HCT116 (cell line): Measurements from ENCODE around the gene KCNE1. TPM values are rescaled to one million over a fixed set of nuclear protein-coding genes. Genes with fewer than 3 reads are reported as not detected.

Experiments used
- ATAC-seq: fragments of 200-7000 bp; cut with Tn5 transposase; 2 replicates; pipeline ENCODE4 v1.9.1; 2020; ENCODE audit warnings: mild to moderate bottlenecking, moderate library complexity
- BruUV-seq: library from RNA; stranded (reverse); fragments of 400-500 nt; replicated peaks from 2 replicates; lab custom pipeline; 2021; lab: Mats Ljungman, UMichigan
- CTCF ChIA-PET: fragments of 300-600 bp; sonication (Branson Sonifier 250); formaldehyde crosslinking; loops from one replicate; lab custom pipeline; 2021; ENCODE audit warnings: antibody characterized with exemption; lab: Charles Lee
- POLR2A ChIA-PET: fragments of 300-600, 350-600 bp; sonication (Branson Sonifier 250); formaldehyde crosslinking; loops from one replicate; lab custom pipeline; 2021; ENCODE audit warnings: antibody characterized with exemption; lab: Charles Lee
- RAD21 ChIA-PET, 2 experiments: fragments of 300-600 bp; sonication (Branson Sonifier 250); formaldehyde crosslinking; loops; one replicate each; lab custom pipeline; 2023; ENCODE audit warnings: low total read pairs in 2 of 2; ENCODE audit not compliant: uncharacterized antibody in 2 of 2, unreplicated experiment in 2 of 2, low non-redundant PET in 1 of 2; lab: Charles Lee
- DNase-seq: peaks from one replicate; pipeline ENCODE4 v3.0.0-alpha.2; 2010; ENCODE audit warnings: low read depth, low spot score
- H2AFZ ChIP-seq: fragments of 200-600 bp; shearing (Covaris generic), sonication (generic); 2 replicates; pipeline ENCODE4 v1.6.1; 2017; ENCODE audit warnings: low read depth, mixed run types, mixed read lengths, antibody characterized with exemption, low read length; ENCODE audit not compliant: poor library complexity, severe bottlenecking
- H3K27ac ChIP-seq: 2 replicates; pipeline ENCODE4 v1.5.1; 2012; ENCODE audit warnings: low read depth, low read length
- H3K27me3 ChIP-seq: fragments of 200-600 bp; sonication (generic); 2 replicates; pipeline ENCODE4 v1.6.1; 2016; ENCODE audit warnings: mixed run types, low read length, mixed read lengths; ENCODE audit not compliant: insufficient read depth
- H3K36me3 ChIP-seq, 2 experiments: fragments of 200-500 bp in 1 of 2; fragments of 200-600 bp in 1 of 2; sonication (Bioruptor generic) in 1 of 2; sonication (generic) in 1 of 2; 2 replicates each; pipeline versions ENCODE4 v1.5.1 to v1.6.1; 2014 to 2016; ENCODE audit warnings: low read length in 2 of 2, inconsistent platforms in 1 of 2, mixed read lengths in 1 of 2, mixed run types in 1 of 2; ENCODE audit not compliant: insufficient read depth in 2 of 2, control insufficient read depth in 1 of 2
- H3K4me1 ChIP-seq, 2 experiments: fragments of 200-600 bp in 1 of 2; sonication (generic) in 1 of 2; 2 replicates each; pipeline versions ENCODE4 v1.5.1 to v1.6.1; 2012 to 2017; ENCODE audit warnings: low read length in 2 of 2, inconsistent platforms in 1 of 2, mild to moderate bottlenecking in 1 of 2, mixed read lengths in 1 of 2, mixed run types in 1 of 2, moderate library complexity in 1 of 2; ENCODE audit not compliant: insufficient read depth in 2 of 2, control insufficient read depth in 1 of 2
- H3K4me2 ChIP-seq: fragments of 200-600 bp; sonication (generic); 2 replicates; pipeline ENCODE4 v1.6.1; 2017; ENCODE audit warnings: mixed run types, low read length, mixed read lengths
- H3K4me3 ChIP-seq, 2 experiments: fragments of 200-600 bp in 1 of 2; sonication (generic) in 1 of 2; replicated peaks in 1 of 2; 2 replicates each; pipeline ENCODE4 v1.5.1; 2011 to 2016; ENCODE audit warnings: low read length in 2 of 2, control low read depth in 1 of 2, low read depth in 1 of 2, mild to moderate bottlenecking in 1 of 2, mixed read lengths in 1 of 2, mixed run types in 1 of 2
- H3K79me2 ChIP-seq: fragments of 200-600 bp; sonication (generic); 2 replicates; pipeline ENCODE4 v1.6.1; 2017; ENCODE audit warnings: mild to moderate bottlenecking, mixed run types, low read length, moderate library complexity, mixed read lengths; ENCODE audit not compliant: insufficient read depth
- H3K9ac ChIP-seq: fragments of 200-600 bp; sonication (generic); 2 replicates; pipeline ENCODE4 v1.6.1; 2016; ENCODE audit warnings: low read length, mixed read lengths
- H3K9me2 ChIP-seq: fragments of 200-600 bp; sonication (generic), shearing (Covaris generic); 2 replicates; pipeline ENCODE4 v1.6.1; 2017; ENCODE audit warnings: mixed run types, mild to moderate bottlenecking, moderate library complexity; ENCODE audit not compliant: insufficient read depth
- H3K9me3 ChIP-seq, 2 experiments: fragments of 200-500 bp in 1 of 2; fragments of 200-600 bp in 1 of 2; sonication (Bioruptor generic) in 1 of 2; sonication (generic) in 1 of 2; 2 replicates each; pipeline ENCODE4 v1.6.1; 2014 to 2017; ENCODE audit warnings: low read length in 2 of 2, mixed read lengths in 2 of 2, inconsistent platforms in 1 of 2, low read depth in 1 of 2, mild to moderate bottlenecking in 1 of 2, mixed run types in 1 of 2, moderate library complexity in 1 of 2; ENCODE audit not compliant: control insufficient read depth in 1 of 2, insufficient read depth in 1 of 2
- H4K20me1 ChIP-seq: fragments of 200-600 bp; sonication (generic), shearing (Covaris generic); 2 replicates; pipeline ENCODE4 v1.6.1; 2017; ENCODE audit warnings: mixed run types, mild to moderate bottlenecking, moderate library complexity; ENCODE audit not compliant: insufficient read depth
- RAD21 ChIP-seq: IDR thresholded peaks from 2 replicates; pipeline ENCODE4 v1.6.1; 2012; ENCODE audit warnings: low read depth, mild to moderate bottlenecking
- SIN3A ChIP-seq: IDR thresholded peaks from 2 replicates; pipeline ENCODE4 v1.6.1; 2012; ENCODE audit warnings: low read depth
- SRF ChIP-seq: IDR thresholded peaks from 2 replicates; pipeline ENCODE4 v1.6.1; 2012; ENCODE audit warnings: low read depth
- ZFX ChIP-seq: fragments of 450-650 bp; IDR thresholded peaks from 2 replicates; pipeline ENCODE4 v1.6.1; 2017
- ZNF274 ChIP-seq: fragments of 200-500 bp; sonication (Bioruptor generic); IDR thresholded peaks from 2 replicates; pipeline ENCODE4 v1.6.1; 2014; ENCODE audit warnings: mild to moderate bottlenecking, low read depth, low read length, inconsistent platforms
- intact Hi-C: fragments of 100-400 bp; cut with micrococcal nuclease; formaldehyde crosslinking; loops from 2 replicates; pipeline ENCODE4 v1.10.0; 2022
- total RNA-seq: library from RNA; stranded (reverse); gene quantifications from one replicate; pipeline ENCODE4 v1.2.1, GENCODE V29; 2021; ENCODE audit not compliant: unreplicated experiment
- TF ChIP-seq, protein P1 (sequence below): IDR thresholded peaks from 2 replicates; pipeline ENCODE4 v1.6.1; 2012
- TF ChIP-seq, protein P2 (sequence below): IDR thresholded peaks from 2 replicates; pipeline ENCODE4 v1.6.1; 2011; ENCODE audit warnings: mild to moderate bottlenecking, low read length, moderate library complexity; ENCODE audit not compliant: insufficient replicate concordance; ENCODE audit errors: extremely low read depth
- TF ChIP-seq, protein P3 (sequence below): IDR thresholded peaks from 2 replicates; pipeline ENCODE4 v1.6.1; 2012
- TF ChIP-seq, protein P4 (sequence below), 3 experiments: fragments of 200-600 bp in 1 of 3; sonication (generic) in 1 of 3; IDR thresholded peaks in 2 of 3; conservative IDR thresholded peaks in 1 of 3; 2 replicates each; pipeline ENCODE4 v1.5.1; 2012 to 2017; ENCODE audit warnings: low read depth in 2 of 3, low read length in 2 of 3, antibody characterized with exemption in 1 of 3, borderline replicate concordance in 1 of 3, control low read depth in 1 of 3, mild to moderate bottlenecking in 1 of 3, mixed read lengths in 1 of 3, mixed run types in 1 of 3, moderate library complexity in 1 of 3; ENCODE audit not compliant: insufficient read depth in 1 of 3

KCNE1 gene
- total RNA-seq, 1 experiment from 2014 or later: not detected

DNA sequence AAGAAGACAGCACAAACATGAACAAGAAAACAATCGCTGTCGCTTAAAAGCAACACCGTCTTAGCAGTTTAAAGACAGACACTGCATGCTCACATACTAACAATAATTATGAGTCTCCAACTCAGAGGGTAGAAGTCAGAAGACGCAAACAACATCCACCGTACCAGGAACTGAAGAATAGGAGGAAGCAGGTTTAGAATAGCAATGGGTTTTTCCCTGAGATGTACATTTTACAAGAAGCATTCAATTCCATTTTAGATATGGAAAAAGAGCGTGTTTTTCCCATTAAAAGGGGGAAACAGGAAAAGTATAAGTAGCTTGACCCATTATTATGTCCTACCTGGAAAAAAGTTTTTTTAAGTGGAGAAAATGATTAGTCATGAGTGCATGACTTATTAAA lies 34.5 kb upstream of the KCNE1 start:
- no peak overlapping the region for H3K4me2 ChIP-seq
- H3K27me3 ChIP-seq: no peaks in the 10 kb centered on the region
- DNase-seq: no peak
- no peaks in the 10 kb centered on the region for H3K9me3 ChIP-seq
- H3K9ac ChIP-seq: no peak overlapping the region
- RAD21 ChIA-PET: no interaction called here
- CTCF ChIA-PET: no interaction called here
- no peaks in the 10 kb centered on the region for H3K9me2 ChIP-seq
- no peaks in the 10 kb centered on the region for H3K36me3 ChIP-seq
- no peaks in the 10 kb centered on the region for H4K20me1 ChIP-seq
- POLR2A ChIA-PET: no interaction called here
- H3K79me2 ChIP-seq: no peaks in the 10 kb centered on the region
- H3K4me1 ChIP-seq: peaks cover 17 to 31% of the 10 kb centered on the region in 2 experiments
- intact Hi-C loops: no loop called here
- TF ChIP-seq, protein P1, sequence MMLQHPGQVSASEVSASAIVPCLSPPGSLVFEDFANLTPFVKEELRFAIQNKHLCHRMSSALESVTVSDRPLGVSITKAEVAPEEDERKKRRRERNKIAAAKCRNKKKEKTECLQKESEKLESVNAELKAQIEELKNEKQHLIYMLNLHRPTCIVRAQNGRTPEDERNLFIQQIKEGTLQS: no peak
- TF ChIP-seq, protein P2, sequence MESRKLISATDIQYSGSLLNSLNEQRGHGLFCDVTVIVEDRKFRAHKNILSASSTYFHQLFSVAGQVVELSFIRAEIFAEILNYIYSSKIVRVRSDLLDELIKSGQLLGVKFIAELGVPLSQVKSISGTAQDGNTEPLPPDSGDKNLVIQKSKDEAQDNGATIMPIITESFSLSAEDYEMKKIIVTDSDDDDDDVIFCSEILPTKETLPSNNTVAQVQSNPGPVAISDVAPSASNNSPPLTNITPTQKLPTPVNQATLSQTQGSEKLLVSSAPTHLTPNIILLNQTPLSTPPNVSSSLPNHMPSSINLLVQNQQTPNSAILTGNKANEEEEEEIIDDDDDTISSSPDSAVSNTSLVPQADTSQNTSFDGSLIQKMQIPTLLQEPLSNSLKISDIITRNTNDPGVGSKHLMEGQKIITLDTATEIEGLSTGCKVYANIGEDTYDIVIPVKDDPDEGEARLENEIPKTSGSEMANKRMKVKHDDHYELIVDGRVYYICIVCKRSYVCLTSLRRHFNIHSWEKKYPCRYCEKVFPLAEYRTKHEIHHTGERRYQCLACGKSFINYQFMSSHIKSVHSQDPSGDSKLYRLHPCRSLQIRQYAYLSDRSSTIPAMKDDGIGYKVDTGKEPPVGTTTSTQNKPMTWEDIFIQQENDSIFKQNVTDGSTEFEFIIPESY: no peak
- TF ChIP-seq, protein P3, sequence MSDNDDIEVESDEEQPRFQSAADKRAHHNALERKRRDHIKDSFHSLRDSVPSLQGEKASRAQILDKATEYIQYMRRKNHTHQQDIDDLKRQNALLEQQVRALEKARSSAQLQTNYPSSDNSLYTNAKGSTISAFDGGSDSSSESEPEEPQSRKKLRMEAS: no peak
- TF ChIP-seq RAD21 (no peak), SRF (no peak), ZFX (no peak), SIN3A (no peak), ZNF274 (no peak)
- TF ChIP-seq, protein P4, sequence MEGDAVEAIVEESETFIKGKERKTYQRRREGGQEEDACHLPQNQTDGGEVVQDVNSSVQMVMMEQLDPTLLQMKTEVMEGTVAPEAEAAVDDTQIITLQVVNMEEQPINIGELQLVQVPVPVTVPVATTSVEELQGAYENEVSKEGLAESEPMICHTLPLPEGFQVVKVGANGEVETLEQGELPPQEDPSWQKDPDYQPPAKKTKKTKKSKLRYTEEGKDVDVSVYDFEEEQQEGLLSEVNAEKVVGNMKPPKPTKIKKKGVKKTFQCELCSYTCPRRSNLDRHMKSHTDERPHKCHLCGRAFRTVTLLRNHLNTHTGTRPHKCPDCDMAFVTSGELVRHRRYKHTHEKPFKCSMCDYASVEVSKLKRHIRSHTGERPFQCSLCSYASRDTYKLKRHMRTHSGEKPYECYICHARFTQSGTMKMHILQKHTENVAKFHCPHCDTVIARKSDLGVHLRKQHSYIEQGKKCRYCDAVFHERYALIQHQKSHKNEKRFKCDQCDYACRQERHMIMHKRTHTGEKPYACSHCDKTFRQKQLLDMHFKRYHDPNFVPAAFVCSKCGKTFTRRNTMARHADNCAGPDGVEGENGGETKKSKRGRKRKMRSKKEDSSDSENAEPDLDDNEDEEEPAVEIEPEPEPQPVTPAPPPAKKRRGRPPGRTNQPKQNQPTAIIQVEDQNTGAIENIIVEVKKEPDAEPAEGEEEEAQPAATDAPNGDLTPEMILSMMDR (IDR thresholded peaks at IDR 0.05 in 2 of 3, conservative IDR thresholded peaks at IDR 0.05 in 1 of 3; ENCODE audit: borderline replicate concordance in 1 of 3, insufficient read depth in 1 of 3, low read depth in 2 of 3, low read length in 2 of 3): no peak
- no peak overlapping the region for H3K27ac ChIP-seq
- no peak overlapping the region for H2AFZ ChIP-seq
- no peak overlapping the region for H3K4me3 ChIP-seq
- ATAC-seq: no peak
- BruUV-seq: no TSS peak
